ENCODE results near the gene UQCC2.

UQCC2 gene

GRCh38 chr6:33724102-33725023, 12.9 kb upstream of the UQCC2 start:
- no peak for DNase-seq

DNA sequence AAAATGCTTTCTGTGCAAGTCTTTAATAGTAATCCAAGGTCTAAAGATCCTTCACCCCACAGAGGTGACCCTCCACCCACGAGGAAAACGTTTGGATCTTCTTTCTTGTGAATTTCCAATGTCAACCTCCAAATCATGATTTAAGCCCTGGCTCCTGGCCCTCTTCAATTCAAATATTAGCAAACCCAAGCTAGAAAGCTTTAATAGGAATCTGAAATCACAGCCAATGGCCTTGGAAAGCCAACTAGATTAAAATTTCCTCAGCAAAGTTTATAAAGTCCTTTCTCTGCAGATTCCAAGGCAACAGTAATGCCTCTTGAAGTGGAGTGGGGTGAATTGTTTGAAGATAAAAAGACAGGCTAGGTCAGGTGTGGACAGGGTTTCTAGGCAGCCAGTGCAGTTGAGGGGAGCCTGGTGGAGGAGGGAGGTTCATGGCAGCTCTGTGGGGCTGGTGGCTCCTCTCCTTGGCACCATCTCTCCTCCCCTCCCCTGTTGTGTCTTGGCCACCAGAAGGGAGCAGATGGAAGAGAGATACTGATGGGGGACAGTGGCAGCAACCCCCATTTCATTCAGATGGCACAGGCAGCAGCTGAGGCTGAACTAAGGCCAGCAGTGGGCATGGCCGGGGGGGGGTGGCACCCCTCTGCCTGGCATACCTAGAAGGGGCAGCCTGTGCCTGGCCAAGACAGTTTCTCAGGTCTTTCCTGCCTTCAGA, 12.0 kb upstream of the UQCC2 start:
- DNase-seq: no peak

- DNase-seq: no peak
Observed at GRCh38 chr6:33722103-33722623, 10.7 kb upstream of the UQCC2 start.

- DNase-seq: peak; percentile 53
Observed at GRCh38 chr6:33721508-33721907, 10.0 kb upstream of the UQCC2 start.

GRCh38 chr6:33720998-33721397, 9.5 kb upstream of the UQCC2 start:
- DNase-seq: no peak

- DNase-seq: no peak
Observed at GRCh38 chr6:33719326-33719987, 8.0 kb upstream of the UQCC2 start.

GRCh38 chr6:33718713-33719112, 7.2 kb upstream of the UQCC2 start:
- no peak for DNase-seq

DNA sequence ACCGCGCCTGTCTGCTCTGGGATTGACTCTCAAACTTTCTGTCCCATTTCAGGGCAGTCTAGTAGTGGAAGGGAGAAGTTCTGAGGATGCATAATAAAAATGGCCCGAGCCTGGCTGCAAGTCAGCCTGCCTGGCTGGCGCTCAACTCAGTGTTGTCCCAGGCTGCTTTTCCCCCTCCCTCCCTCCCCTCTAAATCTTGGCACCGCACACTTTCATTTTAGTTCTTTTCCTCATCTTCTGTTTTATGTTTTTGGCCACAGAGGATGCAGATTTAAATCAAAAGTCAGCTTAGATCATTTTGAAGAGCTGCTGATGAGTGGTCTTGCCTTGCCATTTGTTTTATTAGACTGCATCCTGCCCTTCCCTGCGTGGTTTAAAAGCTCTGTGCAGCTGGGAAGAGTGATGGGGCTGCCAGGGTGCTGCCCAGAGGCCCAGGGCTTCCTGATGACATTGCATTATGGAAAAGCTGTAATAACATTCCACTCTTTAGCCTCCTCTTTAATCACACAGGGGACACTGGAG, 6.5 kb upstream of the UQCC2 start:
- DNase-seq: no peak

GRCh38 chr6:33716890-33717632, 5.6 kb upstream of the UQCC2 start:
- DNase-seq: no peak

DNA sequence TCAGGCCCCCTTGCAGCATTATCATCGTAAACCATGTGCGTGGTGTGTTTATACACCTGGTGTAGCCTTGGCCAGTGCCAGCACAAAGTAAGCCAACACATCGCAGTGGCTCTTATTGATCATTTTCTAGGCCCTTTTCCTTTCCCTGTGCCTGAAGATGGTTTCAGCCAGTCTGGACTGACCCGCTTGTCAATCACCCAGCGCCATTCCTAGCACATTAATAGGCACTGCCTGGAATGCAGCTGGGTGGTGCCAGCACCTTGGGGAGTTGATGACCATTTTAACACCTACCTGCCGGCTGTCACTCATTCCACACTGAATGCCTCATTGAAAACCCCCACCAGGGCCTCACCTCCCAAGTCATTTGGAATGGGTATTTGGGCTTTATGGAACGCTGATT, 4.9 kb upstream of the UQCC2 start:
- DNase-seq: no peak

DNA sequence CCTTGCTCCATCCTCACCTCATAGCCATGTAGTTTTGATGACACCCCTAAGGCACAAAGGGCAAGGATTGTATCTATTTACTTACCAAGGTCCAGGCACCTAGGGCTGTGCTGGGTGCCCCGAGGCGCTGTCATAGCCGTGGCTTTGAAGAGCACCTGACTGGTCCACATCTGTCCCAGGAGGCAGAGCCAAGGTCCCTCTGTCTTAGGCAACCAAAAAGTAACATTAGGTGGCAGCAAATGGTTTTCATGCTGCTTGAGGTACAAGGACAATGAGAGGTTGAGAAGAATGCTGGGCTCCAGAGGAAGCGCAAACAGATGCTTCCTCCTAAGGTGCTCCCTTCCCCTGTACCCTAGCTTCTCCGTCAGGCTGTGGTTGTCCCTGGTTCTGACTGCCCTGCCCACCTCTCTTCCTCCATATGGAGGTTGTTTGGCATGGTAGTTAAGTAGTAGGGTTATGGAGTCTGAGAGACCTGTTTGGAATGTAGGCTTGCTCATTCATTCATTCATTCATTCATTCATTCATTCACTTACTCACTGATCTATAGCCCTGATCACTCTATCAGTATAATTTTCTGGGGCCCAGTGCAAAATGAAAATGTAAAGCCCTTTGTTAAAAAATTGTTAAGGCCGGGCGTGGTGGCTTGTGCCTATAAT, 3.0 kb upstream of the UQCC2 start:
- DNase-seq: no peak

GRCh38 chr6:33713786-33714185, 2.3 kb upstream of the UQCC2 start:
- DNase-seq: no peak

DNA sequence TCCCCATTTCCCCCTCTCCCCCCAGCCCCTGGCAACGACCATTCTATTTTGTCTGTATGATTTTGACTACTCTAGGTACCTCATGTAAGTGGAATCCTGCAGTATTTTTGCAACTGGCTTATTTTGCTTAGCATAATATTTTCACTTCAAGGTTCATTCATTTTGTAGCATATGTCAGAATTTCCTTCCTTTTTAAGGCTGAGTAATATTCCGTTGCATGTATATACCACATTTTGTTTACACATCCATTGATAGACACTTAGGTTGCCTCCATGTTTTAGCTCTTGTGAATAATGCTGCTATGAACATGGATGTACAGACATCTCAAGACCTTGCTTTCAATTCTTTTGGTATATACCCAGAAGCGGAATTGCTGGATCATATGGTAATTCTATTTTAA, 1.4 kb upstream of the UQCC2 start:
- DNase-seq: no peak

- no peak for DNase-seq
Observed at GRCh38 chr6:33710296-33711121, 991 bp downstream of the UQCC2 start.

GRCh38 chr6:33709605-33710295, 1.8 kb downstream of the UQCC2 start:
- no peak for DNase-seq

- DNase-seq: no peak
Observed at GRCh38 chr6:33708516-33709204, 2.8 kb downstream of the UQCC2 start.

GRCh38 chr6:33707771-33708170, 3.7 kb downstream of the UQCC2 start:
- no peak for DNase-seq

DNA sequence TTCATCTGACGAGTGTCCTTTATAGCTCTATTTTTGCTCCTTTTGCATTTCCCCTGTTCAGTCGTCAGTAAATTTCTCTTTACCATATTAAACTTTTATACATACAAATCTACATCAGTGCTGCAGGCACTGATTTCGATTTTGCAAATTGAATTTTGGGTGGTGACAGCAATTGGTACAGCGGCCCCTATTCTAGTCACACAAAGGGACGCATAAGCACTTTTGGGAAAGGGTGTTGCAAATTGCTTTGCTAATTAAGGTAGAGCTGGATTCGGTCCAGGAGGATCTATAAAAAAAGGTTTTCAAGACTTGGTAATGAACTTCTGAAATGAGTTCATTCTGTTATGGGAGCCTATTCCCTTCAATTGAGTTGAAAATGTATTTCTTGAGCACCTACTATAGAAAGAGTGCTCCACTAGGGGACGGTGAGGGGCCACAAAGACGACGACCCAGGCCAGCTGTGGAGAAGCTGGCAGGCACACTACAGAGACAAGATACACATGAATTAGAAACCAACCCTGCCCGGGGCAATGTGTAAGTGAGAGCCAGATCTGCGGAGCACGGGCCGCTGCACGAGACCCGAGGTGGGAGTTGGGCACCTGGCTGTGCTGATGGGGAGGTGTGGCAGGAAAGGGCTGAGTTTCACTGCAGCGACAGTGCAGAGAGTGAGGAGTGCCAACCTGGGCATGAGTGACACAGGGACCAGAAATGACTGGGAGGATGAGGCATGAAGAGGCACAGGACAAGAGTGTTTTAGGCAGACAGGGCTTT, 5.4 kb downstream of the UQCC2 start:
- no peak for DNase-seq

Measured in NCI-H1048 (cell line).